Measurements from ENCODE around the gene IL2RA.
"Not testable (repeated sequence)": the region's sequence is repeated elsewhere in the genome, so short reads cannot be mapped to it uniquely, and the experiment has no call there.

Gene IL2RA

DNA sequence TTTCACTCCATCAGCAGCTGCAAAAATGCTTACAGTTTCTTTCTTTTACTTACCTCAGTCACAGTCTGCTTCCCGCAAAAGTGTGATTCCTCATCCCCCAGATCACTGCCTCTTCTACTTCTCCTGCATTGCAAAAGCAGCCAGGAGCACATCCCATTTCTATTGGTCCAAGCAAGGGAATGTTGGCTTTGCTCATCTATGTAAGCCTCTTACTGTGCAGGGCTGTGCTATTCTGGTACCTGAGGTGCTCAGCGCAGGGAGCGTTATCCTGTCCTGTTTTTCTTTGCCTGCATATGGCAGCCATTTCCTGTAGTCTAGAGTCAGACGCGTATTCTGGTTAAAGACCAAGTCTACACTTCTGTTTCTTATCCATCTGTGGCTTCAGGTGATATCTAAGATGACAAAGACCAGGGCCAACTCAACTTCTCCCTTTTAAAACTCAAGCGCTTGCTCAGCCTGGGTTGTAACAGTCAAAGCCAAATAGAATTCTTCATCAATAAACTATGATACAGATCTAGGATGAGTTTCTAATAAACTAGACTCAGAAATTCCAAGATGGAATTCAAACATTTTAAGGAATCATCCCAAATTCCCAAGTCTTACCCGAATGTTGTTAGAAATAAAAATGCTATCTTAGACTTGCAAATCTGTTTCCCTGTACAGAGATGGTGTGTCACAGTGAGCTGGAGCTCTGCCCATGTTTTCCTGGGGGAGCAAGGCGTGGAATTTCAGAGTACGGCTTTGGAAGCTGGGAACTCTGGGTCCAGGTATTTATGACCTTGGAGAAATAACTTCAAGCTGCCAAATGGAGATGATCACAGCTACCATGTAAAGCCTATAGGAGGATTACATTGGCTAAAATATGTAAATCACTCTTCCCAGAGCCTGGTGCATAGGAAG, 20.6 kb upstream of the IL2RA start:
- no peak for DNase-seq (ENCODE audit: low spot score)

DNA sequence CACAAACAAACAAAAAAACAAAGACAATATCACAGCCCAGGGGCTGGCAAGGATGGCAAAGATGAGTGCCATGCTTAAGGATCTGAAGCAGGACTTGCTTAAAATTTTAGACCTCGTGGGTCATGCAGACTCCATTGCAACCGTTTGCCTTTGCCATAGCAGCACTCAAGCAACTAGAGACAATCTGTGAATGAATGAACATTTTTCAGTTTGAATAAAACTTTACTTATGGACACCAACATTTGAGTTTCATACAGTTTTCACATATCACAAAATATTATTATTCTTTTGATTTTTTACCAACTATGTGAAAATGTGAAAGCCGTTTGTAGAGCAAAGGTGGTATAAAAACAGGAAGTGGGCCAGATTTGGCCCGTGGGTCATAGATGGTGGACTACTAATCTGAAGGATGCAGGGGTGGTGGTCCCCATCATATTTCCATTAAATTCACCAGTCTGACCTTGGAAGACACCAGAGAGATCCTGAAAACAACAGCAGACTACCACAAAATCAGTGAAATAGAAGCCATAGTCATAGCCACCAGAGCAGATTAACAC, 18.3 kb upstream of the IL2RA start:
- no peak for DNase-seq (ENCODE audit: low spot score)

DNA sequence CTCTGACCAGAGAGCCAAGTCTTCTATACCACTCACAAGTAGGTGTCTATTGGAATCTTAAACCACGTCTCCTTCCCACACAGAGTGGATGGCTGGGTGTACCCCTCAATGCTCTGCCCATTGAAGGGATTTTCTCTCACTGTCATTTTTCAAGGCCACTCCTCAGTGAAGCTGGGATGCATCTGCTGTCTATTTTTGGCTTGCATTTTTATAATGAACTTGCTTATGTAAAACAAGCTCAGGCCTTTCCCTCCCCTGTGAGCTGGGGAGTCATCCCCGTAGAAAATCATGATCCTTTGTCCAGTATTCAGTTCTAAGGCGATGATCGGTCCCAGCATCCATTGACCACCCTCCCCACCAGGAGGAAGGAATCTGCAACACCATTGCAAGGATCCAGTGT, 16.9 kb upstream of the IL2RA start:
- no peak for DNase-seq (ENCODE audit: low spot score)

DNA sequence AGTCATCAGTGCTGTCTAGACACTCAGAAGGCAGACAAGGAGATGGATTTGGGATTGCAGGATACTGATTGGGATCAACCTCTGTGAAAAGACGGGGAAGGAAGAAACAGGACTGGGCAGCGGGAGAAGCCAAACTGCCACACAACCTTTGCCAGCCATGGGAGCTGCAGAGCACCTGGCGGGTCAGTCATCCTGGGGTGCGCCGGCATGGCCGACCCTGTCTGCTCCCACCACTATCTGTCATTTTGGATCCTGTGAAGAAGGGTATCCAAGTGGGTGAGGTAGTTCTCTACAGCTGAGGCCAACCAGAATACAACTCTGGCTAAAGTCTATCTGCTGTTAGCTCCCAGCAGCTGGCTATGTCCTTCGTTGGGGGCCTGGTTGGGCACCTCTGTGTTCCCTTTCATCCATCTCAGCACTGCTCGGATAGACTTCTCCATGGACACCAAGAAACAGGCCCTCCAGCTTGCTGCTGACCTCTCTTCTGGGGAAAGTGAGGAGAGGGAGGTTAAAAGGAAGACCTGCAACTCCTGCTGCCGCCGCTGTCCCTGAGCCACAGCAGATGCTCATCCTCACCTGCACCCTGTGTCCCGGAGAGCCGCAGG, 15.0 kb upstream of the IL2RA start:
- DNase-seq (ENCODE audit: low spot score): no peak

DNA sequence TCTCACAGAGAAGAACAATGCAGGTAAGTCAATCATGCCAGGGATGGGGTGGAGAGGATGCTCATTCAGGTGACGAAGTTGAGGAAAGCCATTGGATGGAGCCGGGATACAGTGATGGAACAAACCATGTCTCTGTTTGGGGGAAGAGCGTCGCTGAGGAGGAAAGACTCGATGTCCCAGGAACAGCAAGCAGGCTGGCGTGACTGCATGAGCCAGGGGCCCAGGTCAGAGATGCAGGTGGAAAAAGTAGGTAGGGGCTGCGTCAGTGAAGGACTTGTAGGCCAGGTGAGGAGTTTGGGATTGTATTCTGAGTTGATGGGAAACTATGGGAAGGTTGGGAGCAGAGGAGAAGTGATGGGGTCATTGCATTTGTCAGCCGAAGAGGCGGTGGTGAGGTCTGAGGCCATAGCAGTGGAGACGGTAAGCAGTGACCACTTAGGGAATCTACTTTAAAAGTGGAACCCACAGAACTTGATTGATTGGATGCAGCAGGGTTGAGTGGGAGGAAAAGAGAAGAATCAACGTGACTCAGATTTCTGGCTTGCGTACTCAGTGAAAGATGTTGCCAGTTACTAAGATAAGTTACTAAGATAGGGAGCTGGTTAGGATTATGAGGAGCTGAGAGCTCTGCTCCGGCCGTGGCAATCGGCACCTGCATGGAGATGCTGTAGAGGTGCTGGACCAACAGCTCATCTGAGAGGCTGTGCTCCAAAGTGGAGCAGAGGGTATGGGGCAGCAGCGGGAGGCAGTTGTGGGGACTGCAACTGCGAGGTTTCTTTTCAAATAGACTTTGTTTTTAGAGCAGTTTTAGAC, 12.5 kb upstream of the IL2RA start:
- DNase-seq (ENCODE audit: low spot score): peak; percentile 43

DNA sequence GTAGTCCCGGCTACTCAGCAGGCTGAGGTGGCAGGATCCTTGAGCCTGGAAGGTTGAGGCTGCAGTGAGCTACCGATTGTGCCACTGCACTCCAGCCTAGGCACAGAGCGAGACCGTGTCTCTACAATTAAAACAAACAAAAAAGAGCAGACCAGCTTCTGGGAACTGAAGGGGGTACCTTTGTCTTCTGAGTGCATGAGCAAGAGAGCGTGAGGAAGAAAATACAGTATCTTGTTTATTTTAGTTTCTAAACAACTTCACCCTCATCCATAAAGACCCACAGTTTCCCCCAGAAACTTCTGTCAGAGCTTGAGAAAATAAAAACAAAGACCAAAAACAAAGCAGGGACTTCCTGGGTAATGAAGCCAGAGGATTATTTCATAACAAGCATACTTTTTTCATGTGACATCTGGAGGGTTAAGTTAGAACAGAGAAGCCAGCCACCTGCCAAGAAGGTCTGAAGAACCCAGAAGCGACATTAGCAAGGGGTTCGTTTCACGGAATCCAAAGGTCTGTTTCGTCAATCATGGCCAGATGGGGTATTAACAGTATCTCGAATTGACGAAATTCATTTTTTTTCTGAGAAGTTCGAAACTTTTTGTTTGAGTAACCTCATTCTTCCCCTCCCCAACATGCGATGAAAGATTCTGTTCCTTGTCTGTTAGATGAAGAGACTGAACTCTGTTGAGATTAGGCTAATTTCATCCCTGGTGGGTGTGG, 10.2 kb upstream of the IL2RA start:
- no peak for DNase-seq (ENCODE audit: low spot score)

DNA sequence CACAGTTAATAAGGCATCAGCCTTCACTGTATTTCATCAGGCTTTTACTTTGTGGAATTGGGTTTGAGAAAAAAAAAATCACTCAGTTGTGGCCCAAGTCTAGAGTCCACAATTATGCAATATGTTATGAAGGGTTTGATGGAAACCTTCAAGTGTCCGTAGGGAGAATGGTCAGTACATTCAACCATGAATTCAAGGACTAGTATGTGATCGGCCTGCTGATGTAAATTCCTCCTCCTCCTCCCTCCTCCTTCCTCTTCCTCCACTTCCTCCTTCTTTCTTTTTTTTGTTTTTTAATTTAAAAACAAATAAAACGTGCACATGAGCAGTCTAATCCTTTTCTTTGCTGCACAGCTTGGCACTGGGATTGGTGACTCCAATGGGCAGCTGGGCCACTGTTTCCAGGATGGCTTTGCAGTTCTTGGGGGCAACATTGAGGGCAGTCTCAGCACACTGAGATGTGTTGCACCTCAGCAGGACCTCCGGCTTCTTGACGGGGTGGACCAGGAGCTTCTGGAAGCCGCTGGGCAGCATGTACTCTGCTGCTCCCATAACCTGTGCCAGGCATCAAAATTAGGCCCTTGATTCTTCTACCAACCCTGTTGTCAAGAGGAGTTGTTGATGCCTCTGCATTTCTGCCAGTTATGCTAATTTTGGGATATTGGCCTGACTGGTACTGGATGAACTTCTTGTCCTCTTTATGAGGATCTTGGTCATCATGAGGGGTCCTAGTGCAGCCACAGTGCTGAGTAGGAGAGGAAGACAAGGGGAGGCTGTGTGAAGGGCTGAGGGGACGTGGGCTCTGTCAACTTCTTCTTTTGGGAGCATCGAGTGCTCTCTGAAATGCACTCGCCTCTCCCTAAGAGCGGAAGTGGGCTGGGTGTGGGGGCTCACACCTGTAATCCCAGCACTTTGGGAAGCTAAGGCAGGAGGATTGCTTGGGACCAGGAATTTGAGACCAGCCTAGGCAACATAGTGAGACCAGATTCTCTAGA, 9.3 kb upstream of the IL2RA start:
- DNase-seq (ENCODE audit: low spot score): no peak

DNA sequence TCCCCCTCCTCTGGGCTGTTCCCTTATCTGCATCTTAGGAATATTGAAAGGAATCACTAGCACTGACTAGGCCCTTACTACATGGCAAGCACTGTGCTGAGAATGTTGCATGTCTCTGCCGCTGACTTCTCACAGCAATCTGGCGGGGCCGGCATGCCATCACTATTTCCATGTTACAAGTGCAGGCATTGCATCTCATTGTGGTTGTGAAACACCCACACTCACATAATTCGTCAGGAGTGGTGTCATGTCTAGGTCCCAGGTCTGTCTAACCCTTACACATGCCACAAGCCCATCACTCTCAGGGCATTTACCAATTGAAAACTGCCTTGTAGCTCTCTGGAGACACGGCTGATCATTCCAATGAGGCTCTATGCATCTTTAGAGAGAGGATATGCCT, 8.5 kb upstream of the IL2RA start:
- no peak for DNase-seq (ENCODE audit: low spot score)

DNA sequence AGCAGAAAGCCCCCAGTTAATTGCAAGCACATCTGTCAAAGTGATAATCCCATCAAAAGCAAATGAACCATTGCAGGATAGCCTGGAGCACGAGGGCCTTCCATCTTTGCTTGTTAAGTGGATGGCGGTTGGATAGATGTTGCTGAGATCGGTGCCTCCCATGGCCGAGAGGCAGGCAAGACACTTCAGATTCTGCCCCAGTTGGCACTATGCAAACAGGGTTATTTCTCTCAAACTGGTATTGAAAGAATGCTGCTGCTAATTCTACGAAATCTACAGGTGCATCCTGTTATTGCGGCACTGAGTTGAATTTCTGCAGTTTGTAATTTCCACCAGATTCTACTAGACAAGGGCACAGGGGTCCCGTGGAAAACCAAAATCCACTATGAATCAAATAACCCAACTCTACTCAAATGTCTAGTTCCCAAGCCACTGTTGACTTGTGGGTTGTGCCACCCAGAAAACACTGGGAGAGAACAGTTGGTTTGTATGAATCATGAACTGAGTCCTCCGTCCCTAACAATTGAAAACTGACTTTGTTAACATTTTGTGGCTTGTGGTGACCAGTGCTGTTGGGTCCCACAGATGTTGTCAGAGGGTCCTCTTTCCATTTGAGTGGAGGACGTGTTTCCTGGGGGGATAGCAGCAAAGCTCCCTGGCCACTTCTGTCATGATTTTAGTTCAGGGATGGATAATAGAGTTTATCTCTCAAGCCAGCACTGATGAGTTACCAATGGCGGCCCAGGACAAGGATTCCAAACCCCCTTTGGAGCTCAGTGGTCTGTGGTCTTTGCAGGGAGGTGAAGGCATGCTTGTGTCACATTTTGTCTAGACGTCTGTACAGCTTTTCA, 7.1 kb upstream of the IL2RA start:
- DNase-seq (ENCODE audit: low spot score): no peak

DNA sequence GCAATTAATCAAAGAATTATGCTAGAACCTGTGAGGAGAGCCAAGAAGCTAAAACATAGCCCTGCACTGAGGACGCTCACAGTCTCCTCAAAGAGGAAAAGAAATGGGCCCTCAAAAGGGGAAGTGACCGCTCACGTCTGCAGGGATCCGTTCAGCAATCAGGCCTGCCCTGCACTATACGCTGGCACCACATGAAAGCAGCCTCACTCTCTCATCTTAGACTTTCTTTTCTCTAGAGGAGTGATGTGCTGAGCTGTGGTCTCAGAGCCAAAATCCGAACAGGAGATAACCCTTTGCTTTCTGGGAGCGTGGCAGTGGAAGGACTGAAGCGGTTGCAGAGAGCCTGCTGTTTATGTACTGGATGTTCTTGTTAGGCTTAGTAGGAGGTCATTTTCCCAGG, 6.3 kb upstream of the IL2RA start:
- DNase-seq (ENCODE audit: low spot score): no peak

DNA sequence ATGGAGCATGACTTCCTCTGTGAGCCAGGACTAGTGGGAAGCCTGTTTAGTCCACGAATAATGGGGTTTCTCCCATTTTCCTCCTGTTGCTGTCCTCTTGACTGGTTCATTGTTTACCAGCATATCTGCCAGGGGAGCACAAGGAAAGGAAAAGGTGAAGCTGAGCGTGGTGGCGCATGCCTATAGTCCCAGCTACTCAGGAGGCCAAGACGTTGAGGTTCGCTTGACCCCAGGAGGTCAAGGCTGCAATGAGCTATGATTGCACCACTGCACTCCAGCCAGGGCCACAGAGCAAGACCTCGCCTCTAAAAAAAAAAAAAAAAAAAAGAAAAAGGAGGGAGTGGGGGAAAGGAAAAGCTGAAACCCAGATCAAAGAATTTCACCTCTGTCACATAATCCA, 5.8 kb upstream of the IL2RA start:
- no peak for DNase-seq (ENCODE audit: low spot score)

DNA sequence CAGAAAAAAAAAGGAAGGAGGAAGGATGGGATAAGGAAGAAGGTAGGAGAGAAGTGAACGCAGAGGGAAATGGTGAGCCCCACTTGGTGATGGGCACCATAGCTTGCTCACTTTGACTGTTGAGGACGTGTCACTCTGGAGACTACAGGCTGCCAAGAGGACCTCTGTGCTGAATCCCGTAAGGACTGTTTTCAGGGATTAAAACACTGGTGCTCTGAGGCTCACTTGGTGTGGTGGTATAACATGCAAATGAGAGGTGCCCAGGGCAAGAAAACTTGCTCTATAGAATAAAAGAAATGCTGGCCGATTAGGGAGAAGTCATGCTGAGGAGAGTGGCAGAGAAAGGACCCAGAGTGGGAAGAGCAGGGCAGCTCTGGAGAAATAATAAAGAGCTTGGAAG, 5.3 kb upstream of the IL2RA start:
- no peak for DNase-seq (ENCODE audit: low spot score)

DNA sequence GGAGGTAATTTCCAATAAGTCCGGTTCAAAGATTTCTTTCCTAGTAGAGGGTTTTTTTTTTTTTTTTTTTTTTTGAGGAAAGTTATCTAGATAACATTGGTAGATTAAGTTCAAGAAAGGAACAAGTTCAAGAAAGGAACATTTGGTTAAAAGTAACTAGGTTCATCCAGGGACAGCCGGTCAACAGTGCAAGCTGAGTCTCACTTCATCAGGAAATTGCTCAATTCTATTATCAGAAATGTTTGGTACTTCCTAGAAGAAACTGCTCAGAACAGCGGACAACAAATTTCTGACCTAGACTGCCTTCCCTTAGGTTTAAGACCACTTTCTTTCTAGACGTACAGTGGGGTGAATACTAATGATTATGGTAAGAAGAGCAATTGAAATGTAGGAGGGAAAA, 3.7 kb upstream of the IL2RA start:
- no peak for DNase-seq (ENCODE audit: low spot score)

DNA sequence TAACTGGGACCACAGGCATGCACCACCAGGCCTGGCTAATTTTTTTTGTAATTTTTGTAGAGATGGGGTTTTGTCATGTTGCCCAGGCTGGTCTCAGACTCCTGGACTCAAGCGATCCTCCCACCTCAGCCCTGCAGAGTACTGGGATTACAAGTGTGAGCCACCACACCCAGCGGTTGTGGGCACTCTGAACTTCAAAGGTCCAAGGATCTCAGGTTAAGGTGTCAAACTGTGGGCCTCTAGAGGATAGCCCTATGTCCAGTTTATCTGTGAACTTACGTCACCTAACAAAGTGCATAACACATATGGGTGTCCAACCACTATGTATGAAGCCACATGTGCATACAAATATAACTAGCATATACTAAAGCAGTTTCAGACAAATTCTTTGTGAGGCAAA, 3.2 kb upstream of the IL2RA start:
- DNase-seq (ENCODE audit: low spot score): no peak

DNA sequence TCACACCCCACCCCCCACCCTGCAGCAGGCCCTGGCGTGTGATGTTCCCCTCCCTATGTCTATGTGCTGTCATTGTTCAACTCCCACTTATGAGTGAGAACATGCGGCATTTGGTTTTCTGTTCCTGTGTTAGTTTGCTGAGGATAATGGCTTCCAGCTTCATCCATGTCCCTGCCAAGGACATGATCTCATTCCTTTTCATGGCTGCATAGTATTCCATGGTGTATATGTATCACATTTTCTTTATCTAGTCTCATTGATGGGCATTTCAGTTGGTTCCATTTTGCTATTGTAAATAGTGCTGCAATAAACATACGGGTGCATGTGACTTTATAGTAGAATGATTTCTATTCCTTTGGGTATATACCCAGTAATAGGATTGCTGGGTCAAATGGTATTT, 2.6 kb upstream of the IL2RA start:
- DNase-seq (ENCODE audit: low spot score): not testable (repeated sequence)

DNA sequence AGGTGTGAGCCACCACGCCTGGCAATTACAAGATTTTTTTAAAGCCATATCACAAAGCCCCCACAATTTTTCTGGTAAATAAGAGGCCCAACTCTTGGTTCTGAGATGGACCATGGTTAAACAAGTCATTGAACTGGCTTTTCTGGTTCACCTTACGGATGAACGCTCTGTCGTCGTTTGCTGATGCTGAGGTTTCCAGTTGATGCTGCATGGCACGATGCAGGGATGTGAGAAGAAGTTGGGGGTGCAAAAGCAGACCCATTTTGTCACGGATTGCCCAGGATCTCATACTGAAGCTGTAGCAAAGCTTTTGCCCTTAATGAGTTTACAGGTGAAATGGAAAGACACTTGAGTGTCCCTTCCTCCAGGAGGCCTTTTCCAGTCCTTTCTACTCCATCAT, 2.0 kb upstream of the IL2RA start:
- no peak for DNase-seq (ENCODE audit: low spot score)

DNA sequence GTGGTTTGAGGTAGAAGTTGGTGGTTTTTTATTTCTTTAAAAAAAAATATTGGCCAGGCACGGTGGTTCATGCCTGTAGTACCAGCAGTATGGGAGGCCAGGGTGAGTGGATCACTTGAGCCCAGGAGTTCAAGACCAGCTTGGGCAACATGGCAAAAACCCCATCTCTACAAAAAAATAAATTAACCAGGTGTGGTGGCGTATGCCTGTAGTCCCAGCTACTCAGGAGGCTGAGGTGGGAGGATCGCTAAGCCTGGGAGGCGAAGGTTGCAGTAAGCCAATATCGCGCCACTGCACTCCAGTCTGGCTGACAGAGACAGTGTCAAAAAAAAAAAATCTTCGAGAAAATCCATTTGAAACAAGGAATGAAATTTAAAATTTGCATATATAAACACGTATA, 1.1 kb downstream of the IL2RA start:
- no peak for DNase-seq (ENCODE audit: low spot score)

DNA sequence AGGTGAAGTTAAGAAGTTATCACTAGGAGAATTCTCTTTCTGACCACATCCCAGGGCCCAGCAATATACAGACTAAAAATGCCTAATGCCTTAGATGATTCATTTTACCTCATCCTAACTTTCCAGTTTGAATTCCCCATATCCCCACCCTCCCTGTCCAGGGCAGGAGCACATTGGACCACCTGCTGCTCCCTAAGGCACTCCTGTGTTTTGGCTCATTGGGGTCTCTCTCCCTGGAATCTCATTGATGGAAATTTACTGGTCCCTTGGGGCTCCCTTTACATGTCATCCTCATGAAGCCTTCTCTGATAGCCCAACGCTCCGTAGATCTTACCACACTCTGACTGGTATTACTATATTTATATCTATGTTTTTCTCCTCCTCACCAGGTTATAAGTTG, 2.7 kb downstream of the IL2RA start:
- DNase-seq (ENCODE audit: low spot score): no peak

DNA sequence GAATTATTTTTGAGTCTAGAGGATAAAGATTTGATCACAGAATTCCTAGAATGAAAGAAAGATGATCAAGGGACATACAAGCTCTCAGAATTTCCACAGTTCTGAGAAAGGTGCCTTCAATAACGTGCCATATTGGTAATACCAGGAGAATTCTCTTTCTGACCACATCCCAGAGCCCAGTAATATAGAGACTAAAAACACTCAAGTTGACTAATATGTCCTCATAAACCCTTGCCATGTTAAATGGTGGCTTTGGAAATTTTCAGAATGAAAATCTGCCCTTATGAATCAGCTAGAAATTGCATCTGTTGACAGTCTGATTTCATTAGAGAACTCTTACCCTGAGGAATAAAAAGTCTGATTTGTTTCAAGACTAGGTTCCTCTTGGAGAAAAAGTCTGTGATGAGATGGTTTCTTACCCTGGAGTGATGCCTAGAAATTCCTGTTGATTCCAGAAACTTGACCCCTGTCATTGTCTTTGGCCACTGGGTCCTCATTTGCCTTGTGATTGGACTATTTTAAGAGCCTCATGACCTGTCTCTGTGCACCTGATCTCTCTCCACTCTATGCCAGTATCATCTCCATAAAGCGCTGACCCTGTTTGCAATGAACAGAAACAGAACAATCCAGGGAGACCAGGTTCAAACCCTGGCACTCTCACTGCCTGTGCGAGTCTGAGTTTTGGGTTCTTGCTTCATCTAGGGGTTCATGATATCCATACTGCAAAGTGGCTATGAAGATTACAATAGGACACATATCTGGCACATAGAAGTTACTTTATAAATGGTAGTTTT, 3.3 kb downstream of the IL2RA start:
- no peak for DNase-seq (ENCODE audit: low spot score)

Data from hepatic stellate cell (primary cell).